ENCODE data around the gene INTS7.

GRCh38 chr1:211938561-211938997 is 96.8 kb downstream of the INTS7 start:
- TF ChIP-seq EZH2 (IDR thresholded peaks at IDR 0.05) (no peak), CTCF (IDR thresholded peaks at IDR 0.05) (no peak)

All from neural progenitor cell (in vitro differentiated cells).